Neural crest cell (in vitro differentiated cells): ENCODE measurements around the gene DLG4. TPM values are rescaled to one million over a fixed set of nuclear protein-coding genes. Genes with fewer than 3 reads are reported as not detected.
A peak's percentile ranks its signal among the peaks of the same experiment; 100 is the strongest.

ENCODE experiments used
- DNase-seq: peaks from one replicate; pipeline ENCODE4 v3.0.0; 2021; ENCODE audit warnings: low read depth, mixed read lengths, low spot score
- H3K27ac Mint-ChIP-seq: one replicate; pipeline ENCODE4 v1.8.0; 2021; ENCODE audit warnings: mild to moderate bottlenecking, mixed read lengths; ENCODE audit not compliant: unreplicated experiment
- H3K27me3 Mint-ChIP-seq: 2 replicates; pipeline ENCODE4 v1.8.0; 2021; ENCODE audit warnings: low read depth, mild to moderate bottlenecking, mixed read lengths
- H3K36me3 Mint-ChIP-seq: 2 replicates; pipeline ENCODE4 v1.8.0; 2021; ENCODE audit warnings: low read depth, mild to moderate bottlenecking, mixed read lengths
- H3K4me1 Mint-ChIP-seq: 2 replicates; pipeline ENCODE4 v1.8.0; 2021; ENCODE audit warnings: mixed read lengths
- H3K4me3 Mint-ChIP-seq: one replicate; pipeline ENCODE4 v1.8.0; 2021; ENCODE audit warnings: mild to moderate bottlenecking, mixed read lengths
- H3K9me3 Mint-ChIP-seq: 2 replicates; pipeline ENCODE4 v1.8.0; 2021; ENCODE audit warnings: mixed read lengths
- total RNA-seq: library from RNA; stranded (reverse); gene quantifications from 2 replicates; pipeline ENCODE4 v1.2.1, GENCODE V29; 2021
- TF ChIP-seq, protein P1 (sequence below): fragments of 200-600 bp; sonication (generic); conservative IDR thresholded peaks from 2 replicates; pipeline ENCODE4 v1.5.0; 2021; ENCODE audit warnings: antibody characterized with exemption, mild to moderate bottlenecking

DLG4 gene
- total RNA-seq, 1 donor from 2014 or later = 51.4 TPM

DNA sequence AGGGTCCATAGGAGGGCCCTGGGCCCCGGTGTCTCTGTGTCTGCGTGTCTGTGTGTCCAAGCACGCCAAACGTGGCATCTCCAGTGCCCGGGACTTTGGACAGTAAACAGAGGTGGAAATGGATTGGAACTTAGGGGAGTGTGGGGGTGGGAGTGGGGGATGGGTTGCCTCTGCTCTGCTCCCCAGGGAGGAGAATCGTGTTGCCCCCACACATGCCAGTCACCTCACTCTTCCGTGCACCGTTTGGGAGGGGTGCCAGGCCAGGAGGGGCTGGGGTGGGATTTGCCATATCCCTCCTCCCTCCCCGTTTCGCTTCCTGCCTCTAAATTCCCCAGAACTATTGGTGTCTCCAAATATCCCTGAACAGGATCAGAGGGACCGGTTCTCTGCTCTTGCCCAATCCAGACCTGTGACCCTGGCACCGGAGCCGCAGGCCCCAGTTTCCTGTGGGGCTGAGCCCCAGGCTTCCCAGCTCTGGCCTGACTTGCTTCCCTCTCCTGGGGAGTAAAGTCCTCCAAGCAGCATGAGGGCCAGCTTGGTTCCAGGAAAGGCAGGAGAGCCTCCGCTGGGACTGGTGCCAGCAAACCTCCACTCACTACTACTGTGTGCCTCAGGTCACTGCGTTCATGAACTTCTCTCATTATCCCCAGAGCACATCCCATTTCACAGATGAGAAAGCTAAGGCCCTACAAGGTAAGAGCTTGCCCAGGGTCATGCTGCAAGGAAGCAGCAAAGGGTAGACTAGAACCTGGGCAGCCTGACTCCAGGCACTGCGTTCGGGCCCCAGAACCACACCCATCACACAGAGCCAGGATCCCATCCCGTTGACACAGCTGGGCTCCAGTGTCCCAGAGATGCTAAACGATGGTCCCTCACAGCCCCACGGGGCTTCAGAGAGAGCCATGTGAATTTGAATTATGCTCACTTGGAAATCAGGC is 40.0 kb downstream of the DLG4 start, which contains the start of gene ASGR1:
ASGR1 (minus strand) TSS at position 54 of the 938 bp plus-strand sequence. CDS start 807 bp downstream, outside the sequence.
- no peaks in the 10 kb centered on the region for H3K36me3 Mint-ChIP-seq
- H3K27me3 Mint-ChIP-seq = peaks cover 4% of the 10 kb centered on the region
- TF ChIP-seq, protein P1, sequence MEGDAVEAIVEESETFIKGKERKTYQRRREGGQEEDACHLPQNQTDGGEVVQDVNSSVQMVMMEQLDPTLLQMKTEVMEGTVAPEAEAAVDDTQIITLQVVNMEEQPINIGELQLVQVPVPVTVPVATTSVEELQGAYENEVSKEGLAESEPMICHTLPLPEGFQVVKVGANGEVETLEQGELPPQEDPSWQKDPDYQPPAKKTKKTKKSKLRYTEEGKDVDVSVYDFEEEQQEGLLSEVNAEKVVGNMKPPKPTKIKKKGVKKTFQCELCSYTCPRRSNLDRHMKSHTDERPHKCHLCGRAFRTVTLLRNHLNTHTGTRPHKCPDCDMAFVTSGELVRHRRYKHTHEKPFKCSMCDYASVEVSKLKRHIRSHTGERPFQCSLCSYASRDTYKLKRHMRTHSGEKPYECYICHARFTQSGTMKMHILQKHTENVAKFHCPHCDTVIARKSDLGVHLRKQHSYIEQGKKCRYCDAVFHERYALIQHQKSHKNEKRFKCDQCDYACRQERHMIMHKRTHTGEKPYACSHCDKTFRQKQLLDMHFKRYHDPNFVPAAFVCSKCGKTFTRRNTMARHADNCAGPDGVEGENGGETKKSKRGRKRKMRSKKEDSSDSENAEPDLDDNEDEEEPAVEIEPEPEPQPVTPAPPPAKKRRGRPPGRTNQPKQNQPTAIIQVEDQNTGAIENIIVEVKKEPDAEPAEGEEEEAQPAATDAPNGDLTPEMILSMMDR = no peak
- no peak for DNase-seq
- peak within 1 kb of the TSS; percentile 72 for H3K4me3 Mint-ChIP-seq
- H3K4me1 Mint-ChIP-seq = no peaks in the 10 kb centered on the region
- no peaks in the 10 kb centered on the region for H3K9me3 Mint-ChIP-seq
- no peak within 1 kb of the TSS for H3K27ac Mint-ChIP-seq

DNA sequence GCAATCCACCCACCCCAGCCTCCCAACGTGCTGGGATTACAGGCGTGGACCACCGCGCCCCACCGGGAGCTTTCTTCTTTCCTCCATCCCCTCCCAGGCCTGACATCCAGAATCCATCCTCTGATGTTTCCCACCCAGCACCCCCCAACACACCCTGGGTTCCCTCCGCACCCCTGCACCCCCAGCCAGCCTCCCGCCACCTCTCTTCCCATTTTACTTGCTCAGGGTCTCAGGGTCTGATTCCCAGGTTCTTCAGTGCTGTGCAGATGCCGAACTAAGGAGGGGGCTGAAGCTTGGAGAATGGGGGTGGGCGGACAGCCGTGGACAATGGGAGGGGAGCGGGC is 40.7 kb downstream of the DLG4 start:
- H3K9me3 Mint-ChIP-seq = no peaks in the 10 kb centered on the region
- TF ChIP-seq, protein P1 = no peak
- H3K4me3 Mint-ChIP-seq = peak overlapping the region; percentile 72
- DNase-seq = no peak
- no peak overlapping the region for H3K27ac Mint-ChIP-seq
- no peaks in the 10 kb centered on the region for H3K36me3 Mint-ChIP-seq
- peaks cover 4% of the 10 kb centered on the region for H3K27me3 Mint-ChIP-seq
- no peaks in the 10 kb centered on the region for H3K4me1 Mint-ChIP-seq

DNA sequence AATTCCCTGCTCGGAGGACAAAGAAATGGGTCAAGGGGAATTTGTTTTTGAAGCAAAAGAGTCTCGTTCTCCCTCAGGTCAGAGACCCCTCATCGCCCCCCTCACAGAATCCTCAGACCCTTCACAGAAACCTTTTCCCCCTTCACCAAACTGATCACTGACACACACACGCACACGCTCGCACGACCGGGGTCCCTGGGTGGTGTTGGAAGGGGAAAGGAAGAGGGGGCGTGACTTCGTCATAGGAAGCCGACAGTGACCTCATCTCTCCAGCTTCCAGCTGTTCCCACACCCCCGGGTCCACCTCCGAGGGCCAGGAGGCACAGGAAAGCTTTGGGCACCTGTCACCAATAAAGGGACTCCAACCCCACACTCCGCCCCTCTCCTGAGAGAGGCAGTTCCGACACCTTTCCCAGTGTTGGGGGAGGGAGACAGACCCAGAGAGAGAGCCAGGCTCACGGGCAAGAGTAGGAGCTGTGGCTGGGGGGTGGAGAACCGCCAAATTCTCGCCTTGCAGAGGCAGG is 41.6 kb downstream of the DLG4 start:
- H3K36me3 Mint-ChIP-seq = no peaks in the 10 kb centered on the region
- H3K4me3 Mint-ChIP-seq = no peak overlapping the region
- DNase-seq = no peak
- TF ChIP-seq, protein P1 = no peak
- H3K4me1 Mint-ChIP-seq = no peaks in the 10 kb centered on the region
- H3K9me3 Mint-ChIP-seq = no peaks in the 10 kb centered on the region
- peaks cover 4% of the 10 kb centered on the region for H3K27me3 Mint-ChIP-seq
- no peak overlapping the region for H3K27ac Mint-ChIP-seq

DNA sequence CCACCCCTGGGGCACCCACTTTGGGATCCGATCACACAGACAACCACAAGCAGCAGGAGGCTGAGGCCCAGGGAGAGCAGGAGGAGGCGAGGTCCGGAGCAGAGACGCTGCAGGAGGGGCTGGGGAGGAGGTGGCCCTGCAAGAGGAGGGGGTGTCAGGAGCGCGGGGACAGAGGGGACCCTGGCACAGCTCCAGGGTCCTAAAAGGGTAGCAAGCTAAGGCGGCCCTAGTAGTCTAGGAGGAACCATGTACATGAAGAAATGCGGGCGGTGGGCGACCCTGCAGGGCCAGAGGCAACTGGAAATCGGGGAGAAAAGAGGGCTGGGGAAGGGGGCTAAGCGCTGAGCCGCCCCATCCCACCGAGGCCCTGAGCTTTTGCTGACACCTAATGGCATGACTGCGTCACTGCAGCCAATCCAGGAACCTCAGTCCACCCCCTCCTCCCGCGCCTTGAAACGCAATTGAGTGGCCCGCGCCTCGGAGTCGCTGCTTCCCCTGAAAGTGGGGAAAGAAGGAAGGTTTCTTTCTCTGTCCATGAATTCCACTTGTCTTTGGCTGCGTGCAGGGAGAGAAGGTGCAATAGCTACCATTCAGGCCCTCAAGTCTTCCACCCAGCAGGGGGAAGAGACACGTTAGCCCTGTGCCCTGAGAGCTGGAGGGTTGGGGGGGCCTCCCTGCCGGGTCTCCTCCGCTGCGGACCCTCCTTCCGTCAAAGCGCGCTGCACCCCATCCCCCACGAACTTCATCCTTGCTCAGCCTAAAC is 42.3 kb downstream of the DLG4 start:
- Mint-ChIP-seq H3K36me3 (no peaks in the 10 kb centered on the region), H3K9me3 (no peaks in the 10 kb centered on the region), H3K27ac (no peak overlapping the region), H3K4me1 (no peaks in the 10 kb centered on the region), H3K27me3 (peaks cover 4% of the 10 kb centered on the region), H3K4me3 (no peak overlapping the region)
- peak; percentile 86 for DNase-seq
- TF ChIP-seq, protein P1 = peak; percentile 92

DNA sequence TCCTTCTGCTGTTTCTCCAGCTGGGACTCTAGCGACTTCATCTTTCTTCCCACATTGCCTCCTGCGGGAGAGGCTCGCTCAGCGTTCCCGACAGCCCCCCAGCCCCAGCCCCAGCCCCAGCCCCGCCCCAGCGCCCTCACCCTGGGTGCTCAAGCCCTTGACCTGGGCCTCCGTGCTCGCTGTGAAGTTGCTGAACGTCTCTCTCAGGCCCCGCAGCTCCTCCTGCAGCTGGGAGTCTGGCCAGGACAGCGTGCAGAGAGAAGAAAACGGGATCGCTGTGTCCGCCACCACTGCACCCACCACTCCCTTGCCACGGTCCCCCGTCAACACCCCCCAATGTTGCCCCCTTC is 42.8 kb downstream of the DLG4 start:
- no peaks in the 10 kb centered on the region for H3K36me3 Mint-ChIP-seq
- H3K27me3 Mint-ChIP-seq = peaks cover 4% of the 10 kb centered on the region
- H3K27ac Mint-ChIP-seq = no peak overlapping the region
- H3K4me3 Mint-ChIP-seq = no peak overlapping the region
- H3K4me1 Mint-ChIP-seq = no peaks in the 10 kb centered on the region
- no peak for DNase-seq
- TF ChIP-seq, protein P1 = no peak
- H3K9me3 Mint-ChIP-seq = no peaks in the 10 kb centered on the region
